ENCODE results near the gene MYOM3. TPM values are rescaled to one million over a fixed set of nuclear protein-coding genes. Genes with fewer than 3 reads are reported as not detected.
A peak's percentile ranks its signal among the peaks of the same experiment; 100 is the strongest.

Gene MYOM3
- total RNA-seq: 1 to 10 TPM; 1.5 to 1.9 (median 1.7) TPM

- DNase-seq (ENCODE audit: low spot score in 2 of 2): peak; percentile 65 to 93
- 23 to 32% methylated on average over 24 to 27 of the region's 27 CpGs for WGBS, 2 donors
- no peak for TF ChIP-seq CTCF (IDR thresholded peaks at IDR 0.05)
- no peak for TF ChIP-seq POLR2A (IDR thresholded peaks at IDR 0.05)
- H3K4me3 ChIP-seq (ENCODE audit: low read depth, poor library complexity, severe bottlenecking): no peak within 1 kb of the TSS
- intact Hi-C loops (cut with DNase I; ENCODE audit: low total_unique reads): loop anchor here (5.0 kb wide), 1 partner anchor 40 kb away; no protein-coding TSS in a partner anchor
Measured at GRCh38 chr1:24111996-24112779, at the start of gene MYOM3. TSS of gene MYOM3 (minus strand) at chr1:24112135. CDS start at chr1:24108636, 3,499 bp downstream.

- WGBS, 2 donors: 83 to 85% methylated on average over 4 of the region's 4 CpGs
- TF ChIP-seq CTCF (IDR thresholded peaks at IDR 0.05): no peak
- intact Hi-C loops (cut with DNase I; ENCODE audit: low total_unique reads): no loop called here
- no peak for DNase-seq (ENCODE audit: low spot score in 2 of 2)
- no peak overlapping the region for H3K4me3 ChIP-seq (ENCODE audit: low read depth, poor library complexity, severe bottlenecking)
Measured at GRCh38 chr1:24161270-24161669, 49.3 kb upstream of the MYOM3 start.

- 82 to 85% methylated on average over 5 of the region's 5 CpGs for WGBS, 2 donors
- no peak overlapping the region for H3K4me3 ChIP-seq (ENCODE audit: low read depth, poor library complexity, severe bottlenecking)
- intact Hi-C loops (cut with DNase I; ENCODE audit: low total_unique reads): loop anchor here (5.0 kb wide), 1 partner anchor 723 kb away; no protein-coding TSS in a partner anchor
- TF ChIP-seq CTCF (IDR thresholded peaks at IDR 0.05) (no peak), POLR2A (IDR thresholded peaks at IDR 0.05) (no peak)
- DNase-seq (ENCODE audit: low spot score in 2 of 2): no peak
Measured at GRCh38 chr1:24159366-24159765, 47.4 kb upstream of the MYOM3 start.

GRCh38 chr1:24157918-24158481 is 46.1 kb upstream of the MYOM3 start:
- no peak overlapping the region for H3K4me3 ChIP-seq (ENCODE audit: low read depth, poor library complexity, severe bottlenecking)

GRCh38 chr1:24156542-24157260 is 44.8 kb upstream of the MYOM3 start:
- peak in 1 of 2 donors; percentile 76 for DNase-seq (ENCODE audit: low spot score in 2 of 2)
- no peak overlapping the region for H3K4me3 ChIP-seq (ENCODE audit: low read depth, poor library complexity, severe bottlenecking)
- TF ChIP-seq POLR2A (IDR thresholded peaks at IDR 0.05) (no peak), CTCF (IDR thresholded peaks at IDR 0.05) (no peak)
- intact Hi-C loops (cut with DNase I; ENCODE audit: low total_unique reads): loop anchor here (5.0 kb wide), 1 partner anchor 726 kb away; no protein-coding TSS in a partner anchor
- WGBS, 2 donors: 91 to 95% methylated on average over 18 of the region's 18 CpGs

More at GRCh38 chr1:24157918-24158481, 46.1 kb upstream of the MYOM3 start:
- DNase-seq (ENCODE audit: low spot score in 2 of 2): peak in 1 of 2 donors; percentile 72
- TF ChIP-seq POLR2A (IDR thresholded peaks at IDR 0.05) (no peak), CTCF (IDR thresholded peaks at IDR 0.05) (no peak)
- intact Hi-C loops (cut with DNase I; ENCODE audit: low total_unique reads): loop anchor here (5.0 kb wide), 1 partner anchor 724 kb away; no protein-coding TSS in a partner anchor
- 74 to 80% methylated on average over 5 to 6 of the region's 6 CpGs for whole genome bisulfite sequencing, 2 donors
